Measurements from ENCODE around the gene ERLIN1.

DNA sequence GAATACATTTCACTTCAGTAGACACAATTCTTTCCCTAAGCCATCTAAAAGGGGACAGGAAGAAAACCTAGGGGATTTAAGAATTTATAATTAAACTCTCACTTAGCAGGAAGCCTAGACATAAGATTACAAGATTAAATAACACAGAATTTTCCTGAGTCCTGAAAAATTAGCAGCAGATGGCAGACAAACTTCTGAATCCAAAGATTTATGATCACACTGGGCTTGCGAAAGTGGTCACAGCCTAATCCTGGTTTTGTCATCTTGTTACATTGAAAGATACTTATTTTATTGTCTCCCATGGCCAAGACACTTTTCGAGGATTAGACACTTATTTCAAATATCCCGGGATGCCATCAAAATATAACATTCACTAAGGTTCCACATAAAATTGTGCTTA, 2.9 kb downstream of the ERLIN1 start:
- TF ChIP-seq, protein P1, sequence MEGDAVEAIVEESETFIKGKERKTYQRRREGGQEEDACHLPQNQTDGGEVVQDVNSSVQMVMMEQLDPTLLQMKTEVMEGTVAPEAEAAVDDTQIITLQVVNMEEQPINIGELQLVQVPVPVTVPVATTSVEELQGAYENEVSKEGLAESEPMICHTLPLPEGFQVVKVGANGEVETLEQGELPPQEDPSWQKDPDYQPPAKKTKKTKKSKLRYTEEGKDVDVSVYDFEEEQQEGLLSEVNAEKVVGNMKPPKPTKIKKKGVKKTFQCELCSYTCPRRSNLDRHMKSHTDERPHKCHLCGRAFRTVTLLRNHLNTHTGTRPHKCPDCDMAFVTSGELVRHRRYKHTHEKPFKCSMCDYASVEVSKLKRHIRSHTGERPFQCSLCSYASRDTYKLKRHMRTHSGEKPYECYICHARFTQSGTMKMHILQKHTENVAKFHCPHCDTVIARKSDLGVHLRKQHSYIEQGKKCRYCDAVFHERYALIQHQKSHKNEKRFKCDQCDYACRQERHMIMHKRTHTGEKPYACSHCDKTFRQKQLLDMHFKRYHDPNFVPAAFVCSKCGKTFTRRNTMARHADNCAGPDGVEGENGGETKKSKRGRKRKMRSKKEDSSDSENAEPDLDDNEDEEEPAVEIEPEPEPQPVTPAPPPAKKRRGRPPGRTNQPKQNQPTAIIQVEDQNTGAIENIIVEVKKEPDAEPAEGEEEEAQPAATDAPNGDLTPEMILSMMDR (conservative IDR thresholded peaks at IDR 0.05; ENCODE audit: low read depth, low read length): no peak
- TF ChIP-seq EZH2 (IDR thresholded peaks at IDR 0.05; ENCODE audit: borderline replicate concordance, low read depth, low read length, poor library complexity, severe bottlenecking): no peak
